ENCODE measurements around the gene LEPR.
"Not testable (repeated sequence)": the region's sequence is repeated elsewhere in the genome, so short reads cannot be mapped to it uniquely, and the experiment has no call there.

The LEPR gene

GRCh38 chr1:65435987-65436386 is 15.5 kb downstream of the LEPR start:
- no peak for DNase-seq (ENCODE audit: low read depth)

DNA sequence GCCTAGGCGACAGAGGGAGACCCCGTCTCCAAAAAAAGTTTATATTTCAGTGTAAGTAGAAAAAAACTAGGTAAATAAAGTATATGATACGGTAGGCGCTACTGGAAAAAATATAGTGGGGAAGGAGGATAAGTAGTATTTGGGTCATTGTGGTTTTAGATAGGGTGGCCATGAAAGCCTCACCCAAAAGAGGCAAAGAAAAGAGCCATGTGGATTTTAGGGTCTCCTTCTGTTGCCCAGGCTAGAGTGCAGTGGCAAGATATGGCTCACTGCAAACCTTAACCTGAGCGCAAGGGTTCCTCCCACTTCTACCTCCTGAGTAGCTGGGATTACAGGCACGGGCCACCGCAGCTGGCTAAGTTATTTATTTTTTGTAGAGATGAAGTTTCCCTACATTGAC is 17.1 kb downstream of the LEPR start:
- DNase-seq (ENCODE audit: low read depth): no peak

- DNase-seq (ENCODE audit: low read depth): no peak
These were observed 19.9 kb downstream of the LEPR start for GRCh38 chr1:65440322-65440900.

DNA sequence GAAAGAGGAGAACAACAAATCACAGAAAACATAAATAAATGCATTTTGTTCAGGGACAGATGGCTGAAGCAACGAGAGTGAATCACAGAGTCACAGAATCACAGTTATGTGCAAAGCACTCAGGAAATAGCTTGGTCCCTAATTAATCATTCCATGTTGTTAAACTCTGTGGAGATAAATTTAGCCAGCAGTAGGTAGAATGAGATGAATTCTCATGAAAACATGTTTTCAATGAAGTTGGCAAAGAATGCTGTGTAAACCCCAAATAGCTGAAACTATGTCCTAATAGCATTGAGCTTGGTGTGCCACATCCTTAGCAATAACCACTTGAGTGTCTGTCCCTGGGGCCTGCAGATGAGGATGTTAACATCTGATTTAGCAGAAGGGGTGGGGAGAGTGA is 20.4 kb downstream of the LEPR start:
- no peak for DNase-seq (ENCODE audit: low read depth)

DNA sequence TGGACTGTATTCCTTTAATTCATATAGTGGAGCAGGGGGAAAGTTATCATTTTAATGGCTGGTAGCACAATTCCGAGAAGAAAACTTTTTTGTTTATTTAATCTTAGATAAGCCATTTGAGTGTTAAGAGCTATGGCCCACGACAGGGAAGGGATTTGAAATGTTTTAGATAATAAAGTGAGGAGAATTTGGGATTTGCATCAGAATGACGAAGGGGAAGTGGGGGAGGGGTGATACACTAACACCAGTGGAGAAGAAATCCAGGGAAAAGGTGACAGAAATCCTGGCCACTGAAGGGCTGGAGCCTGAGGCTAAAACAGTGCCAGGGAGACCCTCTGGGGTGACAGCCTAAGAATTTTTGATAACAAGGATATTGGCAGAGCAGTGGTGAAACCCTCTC is 21.0 kb downstream of the LEPR start:
- no peak for DNase-seq (ENCODE audit: low read depth)

- no peak for DNase-seq (ENCODE audit: low read depth)
These were observed 22.0 kb downstream of the LEPR start for GRCh38 chr1:65442442-65442841.

DNA sequence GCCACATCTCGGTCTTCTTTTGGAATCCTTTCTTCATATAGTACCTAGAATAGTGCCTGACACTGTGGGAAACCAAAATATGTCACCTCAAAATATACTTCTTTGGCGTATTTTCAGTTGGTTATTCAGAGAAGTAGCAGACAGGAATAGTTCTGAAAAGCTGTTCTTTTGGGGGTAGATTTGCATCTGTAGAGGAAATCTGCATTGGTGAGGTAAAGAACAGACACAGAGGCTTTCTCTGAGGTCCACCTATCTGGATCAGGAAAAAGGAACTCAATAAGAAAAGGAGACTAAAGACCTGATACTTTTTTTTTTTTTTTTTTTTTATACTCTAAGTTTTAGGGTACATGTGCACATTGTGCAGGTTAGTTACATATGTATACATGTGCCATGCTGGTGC is 23.2 kb downstream of the LEPR start:
- no peak for DNase-seq (ENCODE audit: low read depth)

DNA sequence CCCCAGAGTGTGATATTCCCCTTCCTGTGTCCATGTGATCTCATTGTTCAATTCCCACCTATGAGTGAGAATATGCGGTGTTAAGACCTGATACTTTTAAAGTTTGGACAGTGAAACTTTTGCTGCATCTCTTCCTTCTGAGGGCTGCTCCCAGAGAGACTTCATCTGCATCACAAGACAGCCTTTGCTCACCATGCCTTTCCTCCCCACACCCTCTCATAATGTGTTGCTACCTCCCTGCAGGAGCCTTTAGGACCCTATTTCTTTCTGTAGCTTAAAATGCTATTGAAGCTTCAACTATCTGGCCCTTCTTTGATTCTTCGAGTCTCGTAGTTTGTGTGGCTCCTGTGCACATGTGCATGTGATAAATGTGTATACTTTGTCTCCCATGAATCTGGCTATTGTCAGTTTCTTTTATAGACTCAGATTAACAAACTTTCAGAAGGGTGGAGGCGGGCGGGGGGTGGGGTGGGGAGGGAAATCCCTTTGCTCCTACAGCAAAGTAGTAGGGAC is 23.7 kb downstream of the LEPR start:
- DNase-seq (ENCODE audit: low read depth): no peak

DNA sequence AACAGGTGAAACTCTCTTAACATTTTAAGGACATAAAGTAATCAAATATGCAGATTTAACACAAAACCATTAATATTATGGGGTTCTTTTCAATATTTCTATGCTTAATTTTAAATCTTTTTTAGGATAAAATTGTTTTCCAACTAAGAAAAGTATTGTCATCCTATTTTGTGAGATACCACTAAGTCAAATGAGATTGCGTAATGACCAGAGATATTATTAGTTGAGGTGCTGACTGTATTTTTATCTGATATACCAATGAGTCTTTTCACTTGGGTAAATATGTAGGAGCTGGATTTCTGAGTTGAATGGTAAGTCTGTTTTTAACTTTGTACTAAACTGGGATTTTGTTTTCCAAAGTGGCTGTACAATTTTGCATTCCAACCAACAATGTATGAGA is 25.4 kb downstream of the LEPR start:
- no peak for DNase-seq (ENCODE audit: low read depth)

DNA sequence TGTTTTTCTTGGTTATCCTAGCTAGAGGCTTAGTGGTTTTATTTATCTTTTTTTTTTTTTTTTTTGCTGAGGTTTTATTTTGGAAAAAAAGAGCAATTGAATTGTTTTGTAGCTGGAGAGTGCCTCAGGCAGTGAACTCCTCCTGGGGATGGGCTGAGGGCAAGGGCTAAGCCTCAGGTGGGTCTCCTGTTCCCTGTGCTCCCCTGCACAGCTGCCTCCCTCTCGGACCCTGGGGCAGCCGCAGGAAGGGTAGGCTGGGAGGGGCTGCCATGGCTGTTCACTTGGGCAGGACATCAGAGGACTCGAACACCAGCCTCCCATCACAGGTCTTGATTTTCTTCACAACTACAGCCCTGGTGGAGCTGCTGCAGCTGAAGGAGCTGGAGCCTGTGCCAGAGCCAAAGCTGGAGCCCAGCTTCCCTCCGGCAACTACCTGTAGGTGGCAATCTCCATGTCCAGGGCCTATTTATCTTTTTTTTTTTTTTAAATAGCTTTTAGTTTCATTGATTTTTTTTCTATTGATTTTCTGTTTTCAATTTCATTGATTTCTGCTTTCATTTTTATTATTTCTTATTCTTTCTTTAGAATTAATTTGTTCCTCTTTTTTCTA is 28.9 kb downstream of the LEPR start:
- DNase-seq (ENCODE audit: low read depth): no peak

GRCh38 chr1:65455678-65456077 is 35.2 kb downstream of the LEPR start:
- not testable (repeated sequence) for DNase-seq (ENCODE audit: low read depth)

GRCh38 chr1:65456481-65456880 is 36.0 kb downstream of the LEPR start:
- no peak for DNase-seq (ENCODE audit: low read depth)

DNA sequence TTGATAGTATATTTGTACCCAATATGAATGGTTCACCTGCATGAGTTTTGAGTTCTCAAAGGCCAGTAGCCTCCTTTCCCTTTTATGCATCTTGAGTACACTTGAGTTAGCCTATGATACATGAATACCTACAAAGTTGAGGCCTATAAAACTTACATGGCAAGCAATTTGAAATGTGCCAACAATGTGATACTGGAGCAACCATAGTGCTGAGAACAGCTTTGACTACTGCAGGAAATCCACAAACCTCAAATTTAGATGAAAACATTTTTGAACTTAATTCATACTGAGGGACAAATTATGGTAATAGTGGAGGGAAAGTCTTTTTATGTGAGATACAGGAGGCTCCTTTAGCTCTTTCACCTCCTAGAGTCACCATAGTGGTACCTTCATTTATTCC is 37.4 kb downstream of the LEPR start:
- no peak for DNase-seq (ENCODE audit: low read depth)

GRCh38 chr1:65458730-65459396 is 38.4 kb downstream of the LEPR start:
- DNase-seq (ENCODE audit: low read depth): no peak

DNA sequence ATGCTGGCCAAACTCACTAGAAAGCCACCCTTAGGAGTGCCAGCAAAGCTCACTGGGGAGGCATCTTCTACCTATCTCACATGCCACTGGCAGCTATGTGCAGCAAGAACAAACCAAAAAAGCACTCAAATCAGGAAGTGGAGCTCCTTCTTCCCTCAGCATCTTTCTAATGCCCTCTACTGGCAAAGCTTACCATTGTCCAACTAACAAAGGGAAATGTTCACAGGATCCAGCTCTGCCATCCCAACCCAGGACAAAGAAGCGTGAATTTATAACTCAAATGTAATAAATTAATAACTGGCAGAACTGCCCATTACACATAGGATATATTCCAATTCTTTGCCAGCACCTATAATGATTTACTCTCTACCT is 38.9 kb downstream of the LEPR start:
- no peak for DNase-seq (ENCODE audit: low read depth)

DNA sequence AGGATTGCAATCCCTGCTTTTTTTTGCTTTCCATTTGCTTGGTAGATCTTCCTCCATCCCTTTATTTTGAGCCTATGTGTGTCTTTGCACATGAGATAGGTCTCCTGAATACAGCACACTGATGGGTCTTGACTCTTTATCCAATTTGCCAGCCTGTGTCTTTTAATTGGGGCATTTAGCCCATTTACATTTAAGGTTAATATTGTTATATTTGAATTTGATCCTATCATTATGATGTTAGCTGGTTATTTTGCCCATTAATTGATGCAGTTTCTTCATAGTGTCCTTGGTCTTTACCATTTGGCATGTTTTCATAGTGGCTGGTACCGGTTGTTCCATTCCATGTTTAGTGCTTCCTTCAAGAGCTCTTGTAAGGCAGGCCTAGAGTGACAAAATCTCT is 45.4 kb downstream of the LEPR start:
- DNase-seq (ENCODE audit: low read depth): not testable (repeated sequence)

GRCh38 chr1:65467536-65467935 is 47.1 kb downstream of the LEPR start:
- peak; percentile 56 for DNase-seq (ENCODE audit: low read depth)

- DNase-seq (ENCODE audit: low read depth): no peak
These were observed 48.8 kb downstream of the LEPR start for GRCh38 chr1:65469126-65469888.

- no peak for DNase-seq (ENCODE audit: low read depth)
These were observed 49.4 kb downstream of the LEPR start for GRCh38 chr1:65469889-65470340.

Data from CMK (cell line).